SK-N-MC (cell line): ENCODE measurements around the gene BRIP1.

ENCODE experiments used
- EZH2 ChIP-seq: fragments of 200-600 bp; sonication (generic); IDR thresholded peaks from one replicate; pipeline ENCODE4 v1.6.1; 2017; ENCODE audit warnings: antibody characterized with exemption
- FOXP2 ChIP-seq: optimal IDR thresholded peaks from 2 replicates; pipeline ENCODE3; 2011; ENCODE audit warnings: mild to moderate bottlenecking, moderate library complexity; ENCODE audit not compliant: insufficient read depth; ENCODE audit errors: extremely low read length, control extremely low read depth
- POLR2AphosphoS5 ChIP-seq: IDR thresholded peaks from 2 replicates; pipeline ENCODE4 v1.6.1; 2012; ENCODE audit warnings: mild to moderate bottlenecking, low read depth, low read length, borderline replicate concordance

GRCh38 chr17:61634942-61635538 lies 228.3 kb downstream of the BRIP1 start:
- TF ChIP-seq POLR2AphosphoS5, result no peak
- no peak for TF ChIP-seq EZH2
- TF ChIP-seq FOXP2, result no peak
